SU-DHL-6 (cell line): ENCODE measurements around the gene SLC5A5.
A peak's percentile ranks its signal among the peaks of the same experiment; 100 is the strongest.
"Not testable (repeated sequence)": the region's sequence is repeated elsewhere in the genome, so short reads cannot be mapped to it uniquely, and the experiment has no call there.

Experiments used
- H2AFZ ChIP-seq: fragments of 200-600 bp; sonication (generic); 2 replicates; pipeline ENCODE4 v1.6.1; 2014; ENCODE audit warnings: low read depth, mild to moderate bottlenecking, moderate library complexity, mixed read lengths, antibody characterized with exemption, low read length; ENCODE audit not compliant: severe bottlenecking
- H3F3A ChIP-seq: fragments of 200-600 bp; shearing (Covaris generic); 2 replicates; pipeline ENCODE4 v1.6.0; 2016; ENCODE audit warnings: antibody characterized with exemption, mild to moderate bottlenecking; ENCODE audit not compliant: insufficient read depth
- H3K27ac ChIP-seq: fragments of 200-600 bp; sonication (generic); 2 replicates; pipeline ENCODE4 v1.5.1; 2016; ENCODE audit warnings: low read depth, mild to moderate bottlenecking, low read length, moderate library complexity, mixed read lengths
- H3K27me3 ChIP-seq: fragments of 200-600 bp; sonication (generic), shearing (Covaris generic); 2 replicates; pipeline ENCODE4 v1.6.0; 2014; ENCODE audit warnings: mild to moderate bottlenecking, low read length
- H3K36me3 ChIP-seq: fragments of 200-600 bp; sonication (generic); 2 replicates; pipeline ENCODE4 v1.6.1; 2014; ENCODE audit warnings: mild to moderate bottlenecking, low read length, mixed read lengths
- H3K4me2 ChIP-seq: fragments of 300-600, 200-600 bp; shearing (Covaris generic), sonication (generic); 2 replicates; pipeline ENCODE4 v1.6.0; 2014; ENCODE audit warnings: low read length, low read depth, mild to moderate bottlenecking; ENCODE audit not compliant: poor library complexity, severe bottlenecking
- H3K4me3 ChIP-seq: fragments of 200-600 bp; sonication (generic); 2 replicates; pipeline ENCODE4 v1.5.1; 2014; ENCODE audit warnings: antibody characterized with exemption, low read length, mild to moderate bottlenecking, mixed read lengths; ENCODE audit not compliant: insufficient read depth, poor library complexity, severe bottlenecking
- H3K79me2 ChIP-seq: fragments of 200-600 bp; sonication (generic); 2 replicates; pipeline ENCODE4 v1.6.1; 2014; ENCODE audit warnings: mild to moderate bottlenecking, low read length, moderate library complexity; ENCODE audit not compliant: insufficient read depth
- H3K9ac ChIP-seq: fragments of 200-600 bp; sonication (generic); 2 replicates; pipeline ENCODE4 v1.7.0; 2014; ENCODE audit warnings: mild to moderate bottlenecking, low read length
- H3K9me2 ChIP-seq: fragments of 200-600 bp; sonication (generic); replicated peaks from 2 replicates; pipeline ENCODE4 v1.6.1; 2014; ENCODE audit warnings: low read length; ENCODE audit not compliant: insufficient read depth
- H3K9me3 ChIP-seq: fragments of 200-600 bp; sonication (generic); 2 replicates; pipeline ENCODE4 v1.6.1; 2014; ENCODE audit warnings: low read length, mixed read lengths; ENCODE audit not compliant: insufficient read depth
- H4K20me1 ChIP-seq: fragments of 200-600 bp; sonication (generic); 2 replicates; pipeline ENCODE4 v1.6.1; 2014; ENCODE audit warnings: low read depth, mild to moderate bottlenecking, antibody characterized with exemption, low read length, moderate library complexity, mixed read lengths
- EZH2phosphoT487 ChIP-seq: fragments of 200-600 bp; sonication (generic), shearing (Covaris generic); conservative IDR thresholded peaks from 2 replicates; pipeline ENCODE4 v1.6.1; 2018; ENCODE audit warnings: mild to moderate bottlenecking, antibody characterized with exemption, low read length, moderate library complexity, mixed read lengths
- TF ChIP-seq, protein P1 (sequence below): fragments of 200-600 bp; sonication (generic); IDR thresholded peaks from one replicate; pipeline ENCODE4 v1.5.1; 2017; ENCODE audit warnings: antibody characterized with exemption, mild to moderate bottlenecking, low read length, moderate library complexity; ENCODE audit not compliant: insufficient read depth, poor library complexity, severe bottlenecking

Gene SLC5A5

DNA sequence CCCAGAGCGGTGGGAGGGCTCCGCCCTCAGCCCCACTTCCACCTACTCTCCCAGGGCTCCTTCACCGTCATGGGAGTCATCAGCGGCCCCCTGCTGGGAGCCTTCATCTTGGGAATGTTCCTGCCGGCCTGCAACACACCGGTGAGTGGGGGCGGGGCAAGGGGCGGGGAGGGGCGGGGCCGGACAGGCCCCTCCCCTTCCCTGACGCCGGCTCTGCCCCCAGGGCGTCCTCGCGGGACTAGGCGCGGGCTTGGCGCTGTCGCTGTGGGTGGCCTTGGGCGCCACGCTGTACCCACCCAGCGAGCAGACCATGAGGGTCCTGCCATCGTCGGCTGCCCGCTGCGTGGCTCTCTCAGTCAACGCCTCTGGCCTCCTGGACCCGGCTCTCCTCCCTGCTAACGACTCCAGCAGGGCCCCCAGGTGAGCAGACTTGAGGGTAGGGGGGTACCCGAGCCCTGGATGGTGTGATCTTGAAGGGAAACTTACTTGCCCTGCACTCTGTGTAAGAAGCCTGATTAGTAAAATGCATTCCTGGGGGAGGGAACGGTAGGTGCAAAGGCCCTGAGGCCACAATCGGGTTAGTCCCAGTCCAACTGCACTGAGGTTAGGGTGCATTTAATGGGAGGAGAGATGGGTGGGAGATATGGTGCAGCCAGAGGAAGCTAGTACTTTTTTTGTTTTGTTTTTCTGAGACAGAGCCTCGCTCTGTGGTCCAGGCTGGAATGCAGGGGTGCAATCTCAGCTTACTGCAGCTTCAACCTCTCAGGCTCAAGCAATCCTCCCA lies 12.1 kb downstream of the SLC5A5 start:
- H3K79me2 ChIP-seq: no peaks in the 10 kb centered on the region
- H4K20me1 ChIP-seq: no peaks in the 10 kb centered on the region
- H3K9me2 ChIP-seq: no peaks in the 10 kb centered on the region
- H2AFZ ChIP-seq: no peak overlapping the region
- H3K9me3 ChIP-seq: no peaks in the 10 kb centered on the region
- H3F3A ChIP-seq: peaks cover 6% of the 10 kb centered on the region; the same call in 1 of the 2 replicates
- H3K4me2 ChIP-seq: peak overlapping the region; percentile 15
- no peak overlapping the region for H3K4me3 ChIP-seq
- no peak for TF ChIP-seq EZH2phosphoT487
- TF ChIP-seq, protein P1, sequence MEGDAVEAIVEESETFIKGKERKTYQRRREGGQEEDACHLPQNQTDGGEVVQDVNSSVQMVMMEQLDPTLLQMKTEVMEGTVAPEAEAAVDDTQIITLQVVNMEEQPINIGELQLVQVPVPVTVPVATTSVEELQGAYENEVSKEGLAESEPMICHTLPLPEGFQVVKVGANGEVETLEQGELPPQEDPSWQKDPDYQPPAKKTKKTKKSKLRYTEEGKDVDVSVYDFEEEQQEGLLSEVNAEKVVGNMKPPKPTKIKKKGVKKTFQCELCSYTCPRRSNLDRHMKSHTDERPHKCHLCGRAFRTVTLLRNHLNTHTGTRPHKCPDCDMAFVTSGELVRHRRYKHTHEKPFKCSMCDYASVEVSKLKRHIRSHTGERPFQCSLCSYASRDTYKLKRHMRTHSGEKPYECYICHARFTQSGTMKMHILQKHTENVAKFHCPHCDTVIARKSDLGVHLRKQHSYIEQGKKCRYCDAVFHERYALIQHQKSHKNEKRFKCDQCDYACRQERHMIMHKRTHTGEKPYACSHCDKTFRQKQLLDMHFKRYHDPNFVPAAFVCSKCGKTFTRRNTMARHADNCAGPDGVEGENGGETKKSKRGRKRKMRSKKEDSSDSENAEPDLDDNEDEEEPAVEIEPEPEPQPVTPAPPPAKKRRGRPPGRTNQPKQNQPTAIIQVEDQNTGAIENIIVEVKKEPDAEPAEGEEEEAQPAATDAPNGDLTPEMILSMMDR: no peak
- no peaks in the 10 kb centered on the region for H3K27me3 ChIP-seq
- H3K9ac ChIP-seq: no peak overlapping the region
- H3K36me3 ChIP-seq: no peaks in the 10 kb centered on the region
- no peak overlapping the region for H3K27ac ChIP-seq

DNA sequence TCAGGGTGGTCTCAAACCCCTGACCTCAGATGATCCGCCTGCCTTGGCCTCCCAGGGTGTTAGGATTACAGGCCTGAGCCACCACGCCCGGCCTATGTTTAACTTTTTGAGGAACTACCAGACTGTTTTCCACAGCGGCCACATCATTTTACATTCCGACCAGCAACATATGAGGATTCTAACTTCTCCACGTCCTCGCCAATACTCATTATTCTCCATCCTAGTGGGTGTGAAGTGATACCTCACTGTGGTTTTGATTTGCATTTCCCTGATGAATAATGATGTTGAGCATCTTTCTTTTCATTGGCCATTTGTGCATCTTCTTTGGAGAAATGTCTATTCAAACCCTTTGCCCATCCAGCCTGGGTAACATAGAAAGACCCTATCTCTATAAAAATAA lies 14.8 kb downstream of the SLC5A5 start:
- H3K9me2 ChIP-seq: no peaks in the 10 kb centered on the region
- no peaks in the 10 kb centered on the region for H3K27me3 ChIP-seq
- TF ChIP-seq EZH2phosphoT487: no peak
- TF ChIP-seq, protein P1: no peak
- no peaks in the 10 kb centered on the region for H3K79me2 ChIP-seq
- no peak overlapping the region for H3K9ac ChIP-seq
- no peaks in the 10 kb centered on the region for H3K9me3 ChIP-seq
- H3K4me3 ChIP-seq: no peak overlapping the region
- peaks cover 6% of the 10 kb centered on the region; the same call in 1 of the 2 replicates for H3F3A ChIP-seq
- no peak overlapping the region for H3K27ac ChIP-seq
- no peaks in the 10 kb centered on the region for H3K36me3 ChIP-seq
- no peak overlapping the region for H3K4me2 ChIP-seq
- no peak overlapping the region for H2AFZ ChIP-seq
- H4K20me1 ChIP-seq: no peaks in the 10 kb centered on the region

DNA sequence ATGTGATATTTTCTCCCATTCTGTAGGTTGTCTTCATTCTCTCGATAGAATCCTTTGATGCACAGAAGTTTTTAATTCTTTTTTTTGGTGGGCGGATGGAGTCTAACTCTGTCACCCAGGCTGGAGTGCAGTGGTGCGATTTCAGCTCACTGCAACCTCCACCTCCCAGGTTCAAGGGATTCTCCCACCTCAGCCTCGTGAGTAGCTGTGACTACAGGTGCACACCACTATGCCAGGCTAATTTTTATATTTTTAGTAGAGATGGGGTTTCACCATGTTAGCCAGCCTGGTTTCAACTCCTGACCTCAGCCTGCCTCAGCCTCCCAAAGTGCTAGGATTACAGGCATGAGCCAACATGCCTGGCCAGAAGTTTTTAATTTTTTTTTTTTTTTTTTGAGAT lies 15.5 kb downstream of the SLC5A5 start:
- not testable (repeated sequence) for H2AFZ ChIP-seq, H3F3A ChIP-seq, H3K9ac ChIP-seq, H3K27me3 ChIP-seq, H3K9me3 ChIP-seq, H4K20me1 ChIP-seq, H3K4me3 ChIP-seq, H3K9me2 ChIP-seq, H3K36me3 ChIP-seq, H3K4me2 ChIP-seq, H3K79me2 ChIP-seq, H3K27ac ChIP-seq

DNA sequence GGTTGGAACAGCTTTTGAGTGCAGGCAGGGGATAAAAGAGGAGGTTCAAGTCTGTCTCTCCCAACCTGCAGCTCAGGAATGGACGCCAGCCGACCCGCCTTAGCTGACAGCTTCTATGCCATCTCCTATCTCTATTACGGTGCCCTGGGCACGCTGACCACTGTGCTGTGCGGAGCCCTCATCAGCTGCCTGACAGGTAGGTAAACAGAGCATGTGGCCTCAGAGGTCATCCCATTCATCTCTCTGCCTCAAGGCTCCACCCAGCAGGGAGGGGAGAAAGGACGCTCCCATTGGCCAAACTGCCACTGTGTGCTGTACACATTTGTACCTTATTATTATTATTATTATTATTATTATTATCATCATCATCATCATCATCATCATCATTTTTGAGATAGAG lies 16.5 kb downstream of the SLC5A5 start:
- H3F3A ChIP-seq: peaks cover 6% of the 10 kb centered on the region; the same call in 1 of the 2 replicates
- no peak overlapping the region for H3K4me3 ChIP-seq
- H3K9me3 ChIP-seq: no peaks in the 10 kb centered on the region
- H3K27ac ChIP-seq: no peak overlapping the region
- no peak overlapping the region for H2AFZ ChIP-seq
- H4K20me1 ChIP-seq: no peaks in the 10 kb centered on the region
- TF ChIP-seq, protein P1: no peak
- TF ChIP-seq EZH2phosphoT487: no peak
- no peaks in the 10 kb centered on the region for H3K27me3 ChIP-seq
- H3K79me2 ChIP-seq: no peaks in the 10 kb centered on the region
- H3K4me2 ChIP-seq: no peak overlapping the region
- no peak overlapping the region for H3K9ac ChIP-seq
- H3K9me2 ChIP-seq: no peaks in the 10 kb centered on the region
- H3K36me3 ChIP-seq: no peaks in the 10 kb centered on the region
